Stimulated activated CD8-positive, alpha-beta memory T cell treated with anti-CD3 and anti-CD28 coated beads, Interleukin-15, amount 100 ng/mL, for 4 hours (primary cell): Measurements from ENCODE around the gene NPEPPS.
"Not testable (repeated sequence)": the region's sequence is repeated elsewhere in the genome, so short reads cannot be mapped to it uniquely, and the experiment has no call there.

Experiments
- DNase-seq, 2 donors: peaks; one replicate each; pipeline ENCODE4 v3.0.0-alpha.2; 2020; ENCODE audit warnings: low read depth in 2 of 2

The NPEPPS gene, protein sequence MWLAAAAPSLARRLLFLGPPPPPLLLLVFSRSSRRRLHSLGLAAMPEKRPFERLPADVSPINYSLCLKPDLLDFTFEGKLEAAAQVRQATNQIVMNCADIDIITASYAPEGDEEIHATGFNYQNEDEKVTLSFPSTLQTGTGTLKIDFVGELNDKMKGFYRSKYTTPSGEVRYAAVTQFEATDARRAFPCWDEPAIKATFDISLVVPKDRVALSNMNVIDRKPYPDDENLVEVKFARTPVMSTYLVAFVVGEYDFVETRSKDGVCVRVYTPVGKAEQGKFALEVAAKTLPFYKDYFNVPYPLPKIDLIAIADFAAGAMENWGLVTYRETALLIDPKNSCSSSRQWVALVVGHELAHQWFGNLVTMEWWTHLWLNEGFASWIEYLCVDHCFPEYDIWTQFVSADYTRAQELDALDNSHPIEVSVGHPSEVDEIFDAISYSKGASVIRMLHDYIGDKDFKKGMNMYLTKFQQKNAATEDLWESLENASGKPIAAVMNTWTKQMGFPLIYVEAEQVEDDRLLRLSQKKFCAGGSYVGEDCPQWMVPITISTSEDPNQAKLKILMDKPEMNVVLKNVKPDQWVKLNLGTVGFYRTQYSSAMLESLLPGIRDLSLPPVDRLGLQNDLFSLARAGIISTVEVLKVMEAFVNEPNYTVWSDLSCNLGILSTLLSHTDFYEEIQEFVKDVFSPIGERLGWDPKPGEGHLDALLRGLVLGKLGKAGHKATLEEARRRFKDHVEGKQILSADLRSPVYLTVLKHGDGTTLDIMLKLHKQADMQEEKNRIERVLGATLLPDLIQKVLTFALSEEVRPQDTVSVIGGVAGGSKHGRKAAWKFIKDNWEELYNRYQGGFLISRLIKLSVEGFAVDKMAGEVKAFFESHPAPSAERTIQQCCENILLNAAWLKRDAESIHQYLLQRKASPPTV

GRCh38 chr17:47530557-47531232 is at the start of gene NPEPPS:
NPEPPS (plus strand) TSS chr17:47531108; CDS start chr17:47531301, 193 bp downstream.
- peak; percentile 87 to 89 for DNase-seq

- DNase-seq: not testable (repeated sequence)
Observed at GRCh38 chr17:47491841-47492212, 39.1 kb upstream of the NPEPPS start.

GRCh38 chr17:47499074-47499473 is 31.8 kb upstream of the NPEPPS start:
- DNase-seq: not testable (repeated sequence)

DNA sequence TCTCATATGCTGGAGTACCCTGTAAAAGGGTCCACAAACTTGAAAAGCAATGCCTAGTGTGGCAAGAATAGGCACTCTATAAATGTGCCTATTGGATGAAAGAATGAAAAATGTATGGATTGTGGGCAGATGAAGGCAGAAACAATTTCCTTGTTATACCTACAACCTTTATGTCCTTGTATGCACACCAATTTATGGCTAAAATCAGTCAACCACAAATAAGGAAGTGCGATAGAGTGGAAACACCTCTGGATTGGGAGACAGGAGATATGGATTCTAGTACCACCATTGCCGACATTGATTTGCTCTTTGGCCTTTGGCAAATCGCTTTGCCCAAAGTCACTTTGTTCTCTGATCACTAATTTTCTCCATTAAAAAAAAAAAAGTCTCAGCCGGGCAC is 31.4 kb upstream of the NPEPPS start:
- DNase-seq: not testable (repeated sequence)

GRCh38 chr17:47500620-47501019 is 30.3 kb upstream of the NPEPPS start:
- not testable (repeated sequence) for DNase-seq

- DNase-seq: not testable (repeated sequence)
Observed at GRCh38 chr17:47502122-47502731, 28.7 kb upstream of the NPEPPS start.

DNA sequence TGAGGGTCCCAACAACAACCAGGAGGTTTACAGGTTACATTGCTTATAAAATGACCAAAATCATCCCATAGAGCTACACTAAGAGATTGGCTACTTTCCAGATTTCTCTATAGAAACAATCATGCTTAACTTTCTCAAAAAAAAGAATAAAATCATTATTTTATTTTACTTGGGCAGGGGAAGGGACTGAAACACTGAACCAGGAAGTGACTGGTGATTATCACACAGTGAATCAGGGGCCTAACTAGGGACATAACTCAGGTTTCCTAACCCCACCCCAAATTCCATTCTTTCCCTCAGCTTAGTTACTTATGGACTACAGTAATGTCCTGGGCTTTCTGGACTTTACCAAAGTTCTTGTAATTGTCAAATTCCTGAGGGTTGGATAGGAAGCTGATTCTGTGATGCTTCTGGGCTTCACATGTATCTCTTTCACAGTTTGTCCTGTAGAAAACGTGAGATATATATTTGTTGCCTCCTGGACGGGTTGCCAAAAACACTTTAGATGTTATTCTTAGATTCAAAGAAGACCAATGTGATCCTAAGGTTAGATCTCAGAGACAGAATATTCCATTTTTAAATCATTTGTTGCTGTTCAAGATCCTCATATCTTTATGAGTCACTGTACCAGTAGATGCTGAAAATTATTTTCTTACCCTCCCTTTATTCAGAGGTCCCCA is 28.0 kb upstream of the NPEPPS start:
- DNase-seq: not testable (repeated sequence)

DNA sequence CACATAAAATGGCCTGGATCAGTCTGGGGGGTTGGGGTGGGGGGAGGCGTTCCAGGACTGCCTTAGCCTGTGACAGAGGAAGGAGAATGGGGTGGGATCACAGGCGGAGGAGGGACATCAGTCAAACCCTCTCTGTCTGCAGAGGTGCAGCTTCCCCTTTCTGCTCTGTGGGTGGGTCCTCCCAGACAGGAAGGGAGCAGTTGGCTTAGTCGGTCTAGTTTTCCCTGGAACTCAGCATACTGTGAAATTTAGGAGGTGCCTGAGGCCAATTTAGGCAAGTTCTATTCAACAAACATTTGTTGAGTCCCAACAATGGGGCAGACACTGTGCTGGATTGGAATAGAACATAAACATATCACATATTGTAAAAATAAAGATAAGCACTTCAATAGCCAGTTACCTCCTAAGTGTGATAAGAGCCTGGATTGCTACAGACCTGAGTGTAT is 19.2 kb upstream of the NPEPPS start:
- not testable (repeated sequence) for DNase-seq

DNA sequence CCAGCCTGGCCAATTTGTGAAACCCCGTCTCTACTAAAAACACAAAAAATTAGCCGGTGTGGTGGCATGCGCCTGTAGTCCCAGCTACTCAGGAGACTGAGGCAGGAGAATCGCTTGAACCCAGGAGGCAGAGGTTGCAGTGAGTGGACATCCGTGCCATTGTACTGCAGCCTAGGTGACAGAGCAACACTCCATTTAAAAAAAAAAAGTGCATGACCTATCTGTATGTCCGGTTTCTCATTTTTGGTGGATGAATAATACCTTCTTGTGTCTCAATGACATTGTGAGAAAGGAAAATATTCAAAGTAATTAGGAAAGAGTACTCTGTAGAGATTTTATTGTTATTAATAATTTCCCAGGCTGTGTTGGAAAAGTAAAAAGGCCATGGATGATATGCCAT is 17.6 kb upstream of the NPEPPS start:
- DNase-seq: not testable (repeated sequence)

GRCh38 chr17:47518880-47519279 is 12.0 kb upstream of the NPEPPS start:
- not testable (repeated sequence) for DNase-seq

DNA sequence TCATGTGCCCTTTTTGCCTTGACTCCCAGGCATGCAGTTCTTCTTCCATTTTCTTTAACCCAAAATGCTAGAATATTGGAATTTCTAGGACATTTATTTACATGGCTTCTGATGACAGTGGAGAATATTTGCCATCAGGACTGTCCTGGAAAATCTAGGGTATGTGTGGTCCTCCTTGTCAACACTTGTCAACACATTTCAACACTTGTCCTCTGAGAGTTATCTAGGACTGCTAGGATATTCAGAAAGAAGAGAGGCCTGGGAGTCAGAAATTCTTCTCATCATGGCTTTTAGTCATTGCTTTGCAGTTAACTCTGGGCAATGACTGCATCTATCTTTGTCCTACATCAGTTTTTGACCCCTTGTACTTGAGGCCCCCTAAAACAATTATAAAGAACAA is 11.5 kb upstream of the NPEPPS start:
- DNase-seq: not testable (repeated sequence)

GRCh38 chr17:47520279-47520678 is 10.6 kb upstream of the NPEPPS start:
- not testable (repeated sequence) for DNase-seq

- not testable (repeated sequence) for DNase-seq
Observed at GRCh38 chr17:47521434-47521833, 9.5 kb upstream of the NPEPPS start.

- not testable (repeated sequence) for DNase-seq
Observed at GRCh38 chr17:47522341-47522740, 8.6 kb upstream of the NPEPPS start.

- DNase-seq: peak in 1 of 2 donors; percentile 13
Observed at GRCh38 chr17:47531233-47531820, 419 bp downstream of the NPEPPS start.

- DNase-seq: not testable (repeated sequence)
Observed at GRCh38 chr17:47539085-47539484, 8.2 kb downstream of the NPEPPS start.

GRCh38 chr17:47541676-47542075 is 10.8 kb downstream of the NPEPPS start:
- not testable (repeated sequence) for DNase-seq

DNA sequence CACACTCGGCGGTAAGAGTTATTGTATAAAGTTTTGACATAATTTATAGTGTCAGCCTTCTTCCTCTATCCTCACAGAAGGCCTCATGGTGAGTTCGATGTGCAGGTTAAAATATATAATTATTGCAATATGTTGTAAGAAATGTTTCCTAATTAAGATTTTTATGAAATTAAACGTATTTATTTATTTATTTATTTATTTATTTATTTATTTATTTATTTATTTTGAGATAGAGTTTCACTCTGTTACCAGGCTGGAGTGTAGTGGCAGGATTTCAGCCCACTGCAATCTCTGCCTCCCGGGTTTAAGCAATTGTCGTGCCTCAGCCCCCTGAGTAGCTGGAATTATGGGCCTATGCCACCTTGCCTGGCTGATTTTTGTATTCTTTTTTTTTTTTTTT is 13.4 kb downstream of the NPEPPS start:
- not testable (repeated sequence) for DNase-seq

GRCh38 chr17:47554733-47555132 is 23.8 kb downstream of the NPEPPS start:
- not testable (repeated sequence) for DNase-seq

DNA sequence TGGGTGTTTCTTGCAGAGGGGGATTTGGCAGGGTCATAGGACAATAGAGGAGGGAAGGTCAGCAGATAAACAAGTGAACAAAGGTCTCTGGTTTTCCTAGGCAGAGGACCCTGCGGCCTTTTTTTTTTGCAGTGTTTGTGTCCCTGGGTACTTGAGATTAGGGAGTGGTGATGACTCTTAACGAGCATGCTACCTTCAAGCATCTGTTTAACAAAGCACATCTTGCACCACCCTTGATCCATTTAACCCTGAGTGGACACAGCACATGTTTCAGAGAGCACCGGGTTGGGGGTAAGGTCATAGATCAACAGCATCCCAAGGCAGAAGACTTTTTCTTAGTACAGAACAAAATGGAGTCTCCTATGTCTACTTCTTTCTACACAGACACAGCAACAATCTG is 25.2 kb downstream of the NPEPPS start:
- DNase-seq: not testable (repeated sequence)
